ENCODE results near the gene HHAT. TPM values are rescaled to one million over a fixed set of nuclear protein-coding genes. Genes with fewer than 3 reads are reported as not detected.

Gene HHAT
- polyA plus RNA-seq, 1 donor from 2014 or later = 5.3 TPM

DNA sequence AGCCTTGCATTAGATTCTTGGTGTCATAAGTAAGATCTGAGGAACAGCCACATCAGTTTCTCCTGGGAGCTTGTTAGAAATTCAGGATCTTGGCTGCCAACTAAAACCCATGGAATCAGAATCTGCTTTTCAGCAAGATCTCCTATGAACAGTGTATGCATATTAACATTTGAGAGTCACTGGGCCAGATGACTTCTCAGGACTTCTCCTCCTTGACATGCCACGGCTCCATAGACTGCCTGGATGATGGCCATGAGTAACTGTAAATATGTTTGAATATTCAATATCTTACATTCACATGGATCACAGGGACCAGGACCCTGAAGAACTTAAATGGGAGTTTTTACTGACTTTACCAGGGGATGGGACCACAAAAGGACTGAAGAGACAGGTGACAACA, 148.0 kb downstream of the HHAT start:
- TF ChIP-seq POLR2AphosphoS5 (IDR thresholded peaks at IDR 0.05) = no peak
- no peak for TF ChIP-seq EZH2 (IDR thresholded peaks at IDR 0.05; ENCODE audit: borderline replicate concordance, insufficient read depth, low read length, poor library complexity, severe bottlenecking)
- TF ChIP-seq, protein P1, sequence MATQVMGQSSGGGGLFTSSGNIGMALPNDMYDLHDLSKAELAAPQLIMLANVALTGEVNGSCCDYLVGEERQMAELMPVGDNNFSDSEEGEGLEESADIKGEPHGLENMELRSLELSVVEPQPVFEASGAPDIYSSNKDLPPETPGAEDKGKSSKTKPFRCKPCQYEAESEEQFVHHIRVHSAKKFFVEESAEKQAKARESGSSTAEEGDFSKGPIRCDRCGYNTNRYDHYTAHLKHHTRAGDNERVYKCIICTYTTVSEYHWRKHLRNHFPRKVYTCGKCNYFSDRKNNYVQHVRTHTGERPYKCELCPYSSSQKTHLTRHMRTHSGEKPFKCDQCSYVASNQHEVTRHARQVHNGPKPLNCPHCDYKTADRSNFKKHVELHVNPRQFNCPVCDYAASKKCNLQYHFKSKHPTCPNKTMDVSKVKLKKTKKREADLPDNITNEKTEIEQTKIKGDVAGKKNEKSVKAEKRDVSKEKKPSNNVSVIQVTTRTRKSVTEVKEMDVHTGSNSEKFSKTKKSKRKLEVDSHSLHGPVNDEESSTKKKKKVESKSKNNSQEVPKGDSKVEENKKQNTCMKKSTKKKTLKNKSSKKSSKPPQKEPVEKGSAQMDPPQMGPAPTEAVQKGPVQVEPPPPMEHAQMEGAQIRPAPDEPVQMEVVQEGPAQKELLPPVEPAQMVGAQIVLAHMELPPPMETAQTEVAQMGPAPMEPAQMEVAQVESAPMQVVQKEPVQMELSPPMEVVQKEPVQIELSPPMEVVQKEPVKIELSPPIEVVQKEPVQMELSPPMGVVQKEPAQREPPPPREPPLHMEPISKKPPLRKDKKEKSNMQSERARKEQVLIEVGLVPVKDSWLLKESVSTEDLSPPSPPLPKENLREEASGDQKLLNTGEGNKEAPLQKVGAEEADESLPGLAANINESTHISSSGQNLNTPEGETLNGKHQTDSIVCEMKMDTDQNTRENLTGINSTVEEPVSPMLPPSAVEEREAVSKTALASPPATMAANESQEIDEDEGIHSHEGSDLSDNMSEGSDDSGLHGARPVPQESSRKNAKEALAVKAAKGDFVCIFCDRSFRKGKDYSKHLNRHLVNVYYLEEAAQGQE (IDR thresholded peaks at IDR 0.05; ENCODE audit: borderline replicate concordance) = no peak
- TF ChIP-seq SMC3 (conservative IDR thresholded peaks at IDR 0.05; ENCODE audit: poor library complexity) = no peak
- TF ChIP-seq RAD21 (conservative IDR thresholded peaks at IDR 0.05) = no peak
- no peak for TF ChIP-seq TAF1 (IDR thresholded peaks at IDR 0.05; ENCODE audit: low read depth)
- no peak for TF ChIP-seq MXI1 (conservative IDR thresholded peaks at IDR 0.05; ENCODE audit: poor library complexity, severe bottlenecking)
- Histone ChIP-seq H3K4me2 (ENCODE audit: low read length) (no peak overlapping the region), H2AFZ (ENCODE audit: low read depth, low read length) (no peak overlapping the region), H3K27me3 (ENCODE audit: insufficient read depth, low read depth, low read length) (no peaks in the 10 kb centered on the region), H4K20me1 (ENCODE audit: insufficient read depth) (no peaks in the 10 kb centered on the region), H3K9me3 (ENCODE audit: low read length) (no peaks in the 10 kb centered on the region), H3F3A (ENCODE audit: insufficient read depth, low read length, poor library complexity, severe bottlenecking) (no peaks in the 10 kb centered on the region), H3K9ac (ENCODE audit: low read length) (no peak overlapping the region), H3K9me2 (ENCODE audit: insufficient read depth, low read length) (no peaks in the 10 kb centered on the region), H3K36me3 (ENCODE audit: insufficient read depth, low read length) (no peaks in the 10 kb centered on the region), H3K27ac (ENCODE audit: low read length) (no peak overlapping the region), H3K4me3 (ENCODE audit: low read length) (no peak overlapping the region), H3K79me2 (replicated peaks; ENCODE audit: insufficient read depth, low read length) (no peaks in the 10 kb centered on the region)

DNA sequence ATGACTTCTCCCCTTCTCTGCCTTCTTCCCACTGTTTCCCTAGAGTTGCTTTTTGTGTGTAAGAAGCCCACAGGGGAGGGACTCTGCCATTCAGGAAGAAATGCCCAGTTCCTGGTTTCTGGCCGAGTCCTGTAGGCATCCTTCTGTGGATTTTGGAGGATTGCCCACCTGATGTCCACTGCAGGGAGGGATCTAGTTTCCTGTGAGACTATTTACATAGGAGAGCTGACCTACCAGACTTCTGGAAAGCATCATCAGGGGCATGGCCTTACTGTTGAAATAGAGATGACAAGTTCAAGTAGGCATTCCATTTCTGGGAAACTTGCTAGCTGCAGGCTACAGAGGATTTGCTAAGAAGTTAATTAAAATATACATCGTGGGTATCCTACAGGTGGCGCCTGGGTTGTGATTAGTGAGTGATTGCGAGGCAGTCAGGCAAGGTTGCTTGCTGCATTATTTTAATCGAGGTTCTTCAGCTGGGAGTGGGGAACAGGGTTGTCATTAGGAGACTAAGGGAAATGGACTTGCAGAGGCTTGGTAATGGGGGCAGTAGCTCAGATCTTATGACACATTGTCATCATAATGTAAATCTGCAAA, 148.7 kb downstream of the HHAT start:
- H3K9me3 ChIP-seq (ENCODE audit: low read length) = no peaks in the 10 kb centered on the region
- no peaks in the 10 kb centered on the region for H3K27me3 ChIP-seq (ENCODE audit: insufficient read depth, low read depth, low read length)
- TF ChIP-seq RAD21 (conservative IDR thresholded peaks at IDR 0.05) = no peak
- TF ChIP-seq SMC3 (conservative IDR thresholded peaks at IDR 0.05; ENCODE audit: poor library complexity) = no peak

DNA sequence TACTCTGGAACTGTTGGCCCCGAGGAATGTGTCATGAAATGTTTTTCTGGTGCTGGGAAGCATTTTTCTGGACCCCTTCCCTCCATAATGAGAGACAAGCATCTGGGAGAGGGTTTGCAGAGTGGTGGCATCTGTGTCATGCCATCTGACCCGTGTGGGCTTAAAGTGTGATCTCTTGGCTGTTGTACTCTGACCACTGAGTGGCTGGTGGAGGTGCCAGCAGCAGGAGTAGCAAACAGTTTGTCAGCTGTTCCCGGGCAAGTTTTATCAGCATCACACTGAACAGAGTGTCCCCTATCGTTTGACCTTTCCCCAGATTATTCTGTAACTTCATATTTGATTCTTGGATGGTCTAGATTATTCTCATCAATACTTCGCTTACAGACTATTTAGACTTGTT, 150.1 kb downstream of the HHAT start:
- no peaks in the 10 kb centered on the region for H3K79me2 ChIP-seq (replicated peaks; ENCODE audit: insufficient read depth, low read length)
- H3K27me3 ChIP-seq (ENCODE audit: insufficient read depth, low read depth, low read length) = no peaks in the 10 kb centered on the region
- no peak overlapping the region for H3K27ac ChIP-seq (ENCODE audit: low read length)
- H3K4me3 ChIP-seq (ENCODE audit: low read length) = no peak overlapping the region
- no peak overlapping the region for H2AFZ ChIP-seq (ENCODE audit: low read depth, low read length)
- no peaks in the 10 kb centered on the region for H4K20me1 ChIP-seq (ENCODE audit: insufficient read depth)
- no peak overlapping the region for H3K4me2 ChIP-seq (ENCODE audit: low read length)
- TF ChIP-seq, protein P2, sequence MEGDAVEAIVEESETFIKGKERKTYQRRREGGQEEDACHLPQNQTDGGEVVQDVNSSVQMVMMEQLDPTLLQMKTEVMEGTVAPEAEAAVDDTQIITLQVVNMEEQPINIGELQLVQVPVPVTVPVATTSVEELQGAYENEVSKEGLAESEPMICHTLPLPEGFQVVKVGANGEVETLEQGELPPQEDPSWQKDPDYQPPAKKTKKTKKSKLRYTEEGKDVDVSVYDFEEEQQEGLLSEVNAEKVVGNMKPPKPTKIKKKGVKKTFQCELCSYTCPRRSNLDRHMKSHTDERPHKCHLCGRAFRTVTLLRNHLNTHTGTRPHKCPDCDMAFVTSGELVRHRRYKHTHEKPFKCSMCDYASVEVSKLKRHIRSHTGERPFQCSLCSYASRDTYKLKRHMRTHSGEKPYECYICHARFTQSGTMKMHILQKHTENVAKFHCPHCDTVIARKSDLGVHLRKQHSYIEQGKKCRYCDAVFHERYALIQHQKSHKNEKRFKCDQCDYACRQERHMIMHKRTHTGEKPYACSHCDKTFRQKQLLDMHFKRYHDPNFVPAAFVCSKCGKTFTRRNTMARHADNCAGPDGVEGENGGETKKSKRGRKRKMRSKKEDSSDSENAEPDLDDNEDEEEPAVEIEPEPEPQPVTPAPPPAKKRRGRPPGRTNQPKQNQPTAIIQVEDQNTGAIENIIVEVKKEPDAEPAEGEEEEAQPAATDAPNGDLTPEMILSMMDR (IDR thresholded peaks at IDR 0.05; ENCODE audit: poor library complexity, severe bottlenecking) = no peak
- TF ChIP-seq TAF1 (IDR thresholded peaks at IDR 0.05; ENCODE audit: low read depth) (no peak), MXI1 (conservative IDR thresholded peaks at IDR 0.05; ENCODE audit: poor library complexity, severe bottlenecking) (no peak), EZH2 (IDR thresholded peaks at IDR 0.05; ENCODE audit: borderline replicate concordance, insufficient read depth, low read length, poor library complexity, severe bottlenecking) (no peak), EP300 (conservative IDR thresholded peaks at IDR 0.05; ENCODE audit: poor library complexity, severe bottlenecking) (no peak), POLR2AphosphoS5 (IDR thresholded peaks at IDR 0.05) (no peak), SMC3 (conservative IDR thresholded peaks at IDR 0.05; ENCODE audit: poor library complexity) (no peak), RAD21 (conservative IDR thresholded peaks at IDR 0.05) (no peak)
- TF ChIP-seq, protein P1 (IDR thresholded peaks at IDR 0.05; ENCODE audit: borderline replicate concordance) = no peak
- H3K9me2 ChIP-seq (ENCODE audit: insufficient read depth, low read length) = no peaks in the 10 kb centered on the region
- H3K9me3 ChIP-seq (ENCODE audit: low read length) = no peaks in the 10 kb centered on the region
- no peak overlapping the region for H3K9ac ChIP-seq (ENCODE audit: low read length)
- peaks cover 5% of the 10 kb centered on the region for H3F3A ChIP-seq (ENCODE audit: insufficient read depth, low read length, poor library complexity, severe bottlenecking)
- H3K36me3 ChIP-seq (ENCODE audit: insufficient read depth, low read length) = no peaks in the 10 kb centered on the region

More for the DNA sequence above, 148.7 kb downstream of the HHAT start:
- Histone ChIP-seq H3K9ac (ENCODE audit: low read length) (no peak overlapping the region), H3K36me3 (ENCODE audit: insufficient read depth, low read length) (no peaks in the 10 kb centered on the region), H3K27ac (ENCODE audit: low read length) (no peak overlapping the region), H4K20me1 (ENCODE audit: insufficient read depth) (no peaks in the 10 kb centered on the region), H3K9me2 (ENCODE audit: insufficient read depth, low read length) (no peaks in the 10 kb centered on the region), H3F3A (ENCODE audit: insufficient read depth, low read length, poor library complexity, severe bottlenecking) (peaks cover under 1% of the 10 kb centered on the region), H3K79me2 (replicated peaks; ENCODE audit: insufficient read depth, low read length) (no peaks in the 10 kb centered on the region), H3K4me3 (ENCODE audit: low read length) (no peak overlapping the region), H2AFZ (ENCODE audit: low read depth, low read length) (no peak overlapping the region), H3K4me2 (ENCODE audit: low read length) (no peak overlapping the region)
